CD4-positive, alpha-beta memory T cell (primary cell): Measurements from ENCODE around the gene PSD2. TPM values are rescaled to one million over a fixed set of nuclear protein-coding genes. Genes with fewer than 3 reads are reported as not detected.
A peak's percentile ranks its signal among the peaks of the same experiment; 100 is the strongest.

Source experiments
- CTCF ChIA-PET: fragments of 350-600 bp; sonication (Branson Sonifier 250); formaldehyde crosslinking; loops from one replicate; lab custom pipeline; 2021; ENCODE audit warnings: inconsistent platforms; ENCODE audit not compliant: partially characterized antibody; lab: Charles Lee
- POLR2A ChIA-PET: fragments of 350-600 bp; sonication (Branson Sonifier 250); formaldehyde crosslinking; loops from one replicate; lab custom pipeline; 2021; ENCODE audit not compliant: partially characterized antibody; lab: Charles Lee
- DNase-seq, 5 donors: peaks; one replicate each; pipeline versions ENCODE4 v3.0.0 to v3.0.0-alpha.2; 2020 to 2022; ENCODE audit warnings: mixed read lengths in 1 of 5
- H3K27ac ChIP-seq: one replicate; pipeline ENCODE4 v1.7.0; 2013; ENCODE audit warnings: low read depth, low read length
- H3K27me3 ChIP-seq: 2 replicates; pipeline ENCODE4 v1.7.0; 2013; ENCODE audit warnings: mild to moderate bottlenecking, low read length, moderate library complexity; ENCODE audit not compliant: insufficient read depth
- H3K36me3 ChIP-seq: 2 replicates; pipeline ENCODE4 v1.7.0; 2013; ENCODE audit warnings: mild to moderate bottlenecking, low read length, moderate library complexity; ENCODE audit not compliant: insufficient read depth
- H3K4me1 ChIP-seq: 2 replicates; pipeline ENCODE4 v1.7.0; 2013; ENCODE audit warnings: mild to moderate bottlenecking, low read length, moderate library complexity; ENCODE audit not compliant: insufficient read depth
- H3K4me3 ChIP-seq, 2 donors: one replicate each; pipeline ENCODE4 v1.7.0; 2013; ENCODE audit warnings: low read length in 2 of 2, mild to moderate bottlenecking in 1 of 2
- H3K9me3 ChIP-seq, 2 donors: one replicate each; pipeline ENCODE4 v1.7.0; 2013; ENCODE audit warnings: low read length in 2 of 2, control low read depth in 1 of 2; ENCODE audit not compliant: control insufficient read depth in 1 of 2
- H3K27ac Mint-ChIP-seq, 7 donors: one replicate each; pipeline ENCODE4 v1.8.0; 2020 to 2021; ENCODE audit warnings: mixed read lengths in 7 of 7, mild to moderate bottlenecking in 6 of 7, inconsistent platforms in 3 of 7, moderate library complexity in 3 of 7
- H3K27me3 Mint-ChIP-seq, 2 donors: one replicate each; pipeline ENCODE4 v1.8.0; 2020 to 2021; ENCODE audit warnings: mixed read lengths in 2 of 2
- H3K36me3 Mint-ChIP-seq, 2 donors: one replicate each; pipeline ENCODE4 v1.8.0; 2020 to 2021; ENCODE audit warnings: mixed read lengths in 2 of 2, inconsistent platforms in 1 of 2, mild to moderate bottlenecking in 1 of 2
- H3K4me1 Mint-ChIP-seq, 4 donors: one replicate each; pipeline ENCODE4 v1.8.0; 2020 to 2021; ENCODE audit warnings: mixed read lengths in 4 of 4, mild to moderate bottlenecking in 1 of 4
- H3K4me3 Mint-ChIP-seq, 8 donors: one replicate each; pipeline ENCODE4 v1.8.0; 2020 to 2021; ENCODE audit warnings: mixed read lengths in 8 of 8, mild to moderate bottlenecking in 7 of 8, moderate library complexity in 6 of 8, inconsistent platforms in 3 of 8
- H3K9me3 Mint-ChIP-seq, 8 donors: one replicate each; pipeline ENCODE4 v1.8.0; 2020 to 2021; ENCODE audit warnings: mixed read lengths in 8 of 8, mild to moderate bottlenecking in 5 of 8, inconsistent platforms in 3 of 8, moderate library complexity in 1 of 8
- intact Hi-C: fragments of 100-400 bp; cut with micrococcal nuclease; formaldehyde crosslinking; loops from one replicate; pipeline ENCODE4 v1.15.1; 2023
- polyA plus RNA-seq, 2 donors: library from polyadenylated mRNA; unstranded; fragments of 300-500 nt; fragmentation: Illumina TruSeq; gene quantifications; one replicate each; pipeline ENCODE4 v1.2.3, GENCODE V29; 2021
- total RNA-seq, 2 experiments: library from RNA; stranded (reverse); gene quantifications; one replicate each; pipeline ENCODE4 v1.2.3, GENCODE V29; 2021

The PSD2 gene
- total and polyA plus RNA-seq, 4 experiments from 2014 or later = not detected

DNA sequence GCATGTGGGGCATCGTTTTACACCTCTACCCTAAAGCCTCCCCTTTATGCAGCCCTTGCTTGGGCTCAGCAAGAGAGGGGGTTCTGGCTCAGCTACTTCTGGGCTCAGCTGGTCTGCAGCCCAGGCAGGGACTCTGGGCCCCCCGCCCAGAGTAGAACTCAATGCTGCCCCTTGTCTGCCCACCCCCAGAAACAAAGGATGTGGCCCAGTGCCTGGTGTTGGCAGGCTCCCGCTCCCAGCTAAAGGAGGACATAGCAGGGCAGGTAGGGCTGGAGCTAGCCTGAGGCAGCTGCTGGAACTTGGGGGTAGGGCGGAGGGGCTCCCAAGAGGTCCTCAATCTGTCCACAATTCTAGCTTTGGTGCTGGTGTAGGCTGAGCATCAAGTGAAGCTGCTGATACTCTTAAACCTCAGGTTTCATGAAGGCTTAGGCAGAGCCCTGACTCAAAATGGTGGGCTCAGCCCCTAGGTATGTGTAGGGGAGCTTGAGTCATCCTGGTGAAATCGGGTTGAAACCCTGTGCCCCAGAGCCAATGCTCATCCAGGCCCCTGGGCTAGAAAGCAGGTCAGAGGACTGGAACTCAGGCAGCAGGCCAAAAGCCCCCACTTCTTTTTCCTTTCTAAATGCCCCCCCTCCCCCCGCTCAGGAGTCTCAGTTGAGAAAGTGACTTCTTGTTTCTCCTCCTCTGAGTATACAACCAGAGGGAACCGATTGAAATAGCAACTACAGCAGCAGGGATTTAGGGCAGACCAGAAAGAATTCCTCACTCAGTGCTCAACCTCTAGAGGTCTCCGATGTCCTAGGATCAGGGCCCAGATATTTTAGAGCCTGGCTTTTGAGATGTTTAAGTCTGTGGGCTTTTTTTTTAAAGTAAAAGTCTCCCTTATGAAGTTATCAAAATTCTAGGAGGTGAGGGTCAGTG is 11.4 kb downstream of the PSD2 start:
- no peak overlapping the region for H3K27ac Mint-ChIP-seq
- CTCF ChIA-PET = interaction anchor here (1.2 to 2.7 kb wide), 2 partner anchors 20 to 349 kb away, joined by 3 to 9 read pairs; no protein-coding TSS in a partner anchor
- H3K4me1 Mint-ChIP-seq = no peaks in the 10 kb centered on the region

GRCh38 chr5:139807647-139808030 is 12.0 kb downstream of the PSD2 start:
- no peaks in the 10 kb centered on the region for H3K27me3 ChIP-seq
- no peaks in the 10 kb centered on the region for H3K4me1 Mint-ChIP-seq
- POLR2A ChIA-PET = no interaction called here
- CTCF ChIA-PET = interaction anchor here (2.7 kb wide), 1 partner anchor 20 kb away, joined by 9 read pairs; no protein-coding TSS in a partner anchor
- DNase-seq = no peak
- H3K36me3 ChIP-seq = no peaks in the 10 kb centered on the region
- H3K9me3 ChIP-seq = no peaks in the 10 kb centered on the region
- H3K36me3 Mint-ChIP-seq = no peaks in the 10 kb centered on the region
- H3K27ac Mint-ChIP-seq = no peak overlapping the region
- H3K27ac ChIP-seq = no peak overlapping the region
- H3K27me3 Mint-ChIP-seq = peaks cover 12 to 28% of the 10 kb centered on the region in 2 donors
- no peaks in the 10 kb centered on the region for H3K4me1 ChIP-seq
- no peak overlapping the region for H3K4me3 Mint-ChIP-seq
- H3K4me3 ChIP-seq = no peak overlapping the region
- H3K9me3 Mint-ChIP-seq = no peaks in the 10 kb centered on the region
- intact Hi-C loops = no loop called here

More for the DNA sequence above, 11.4 kb downstream of the PSD2 start:
- intact Hi-C loops = no loop called here
- Mint-ChIP-seq H3K27me3 (peaks cover 13 to 32% of the 10 kb centered on the region in 2 donors), H3K9me3 (no peaks in the 10 kb centered on the region), H3K36me3 (no peaks in the 10 kb centered on the region), H3K4me3 (no peak overlapping the region)
- no peaks in the 10 kb centered on the region for H3K4me1 ChIP-seq
- H3K27ac ChIP-seq = no peak overlapping the region
- H3K36me3 ChIP-seq = no peaks in the 10 kb centered on the region
- H3K9me3 ChIP-seq = no peaks in the 10 kb centered on the region
- no peaks in the 10 kb centered on the region for H3K27me3 ChIP-seq
- POLR2A ChIA-PET = no interaction called here
- no peak for DNase-seq
- H3K4me3 ChIP-seq = no peak overlapping the region

- ChIA-PET CTCF (no interaction called here), POLR2A (no interaction called here)
- H3K27me3 ChIP-seq = no peaks in the 10 kb centered on the region
- DNase-seq = peak in 2 of 5 donors; percentile 20 to 26
- no peaks in the 10 kb centered on the region for H3K36me3 ChIP-seq
- H3K4me1 Mint-ChIP-seq = no peaks in the 10 kb centered on the region
- H3K36me3 Mint-ChIP-seq = no peaks in the 10 kb centered on the region
- H3K9me3 Mint-ChIP-seq = no peaks in the 10 kb centered on the region
- H3K4me3 Mint-ChIP-seq = no peak overlapping the region
- H3K27ac ChIP-seq = no peak overlapping the region
- H3K27ac Mint-ChIP-seq = no peak overlapping the region
- no peaks in the 10 kb centered on the region for H3K4me1 ChIP-seq
- no peak overlapping the region for H3K4me3 ChIP-seq
- peaks cover 12 to 26% of the 10 kb centered on the region in 2 donors for H3K27me3 Mint-ChIP-seq
- H3K9me3 ChIP-seq = no peaks in the 10 kb centered on the region
- intact Hi-C loops = no loop called here
These were observed 13.1 kb downstream of the PSD2 start for GRCh38 chr5:139808481-139809330.

GRCh38 chr5:139809331-139809810 is 13.8 kb downstream of the PSD2 start:
- Mint-ChIP-seq H3K4me1 (no peaks in the 10 kb centered on the region), H3K4me3 (no peak overlapping the region), H3K36me3 (no peaks in the 10 kb centered on the region), H3K27ac (no peak overlapping the region), H3K9me3 (no peaks in the 10 kb centered on the region), H3K27me3 (peaks cover 8 to 26% of the 10 kb centered on the region in 2 donors)
- H3K27me3 ChIP-seq = no peaks in the 10 kb centered on the region
- H3K4me3 ChIP-seq = no peak overlapping the region
- H3K4me1 ChIP-seq = no peaks in the 10 kb centered on the region
- H3K9me3 ChIP-seq = no peaks in the 10 kb centered on the region
- no peak for DNase-seq
- intact Hi-C loops = no loop called here
- H3K27ac ChIP-seq = no peak overlapping the region
- ChIA-PET POLR2A (no interaction called here), CTCF (interaction anchor here (0.9 kb wide), 1 partner anchor 22 kb away, joined by 4 read pairs; no protein-coding TSS in a partner anchor)
- H3K36me3 ChIP-seq = no peaks in the 10 kb centered on the region

DNA sequence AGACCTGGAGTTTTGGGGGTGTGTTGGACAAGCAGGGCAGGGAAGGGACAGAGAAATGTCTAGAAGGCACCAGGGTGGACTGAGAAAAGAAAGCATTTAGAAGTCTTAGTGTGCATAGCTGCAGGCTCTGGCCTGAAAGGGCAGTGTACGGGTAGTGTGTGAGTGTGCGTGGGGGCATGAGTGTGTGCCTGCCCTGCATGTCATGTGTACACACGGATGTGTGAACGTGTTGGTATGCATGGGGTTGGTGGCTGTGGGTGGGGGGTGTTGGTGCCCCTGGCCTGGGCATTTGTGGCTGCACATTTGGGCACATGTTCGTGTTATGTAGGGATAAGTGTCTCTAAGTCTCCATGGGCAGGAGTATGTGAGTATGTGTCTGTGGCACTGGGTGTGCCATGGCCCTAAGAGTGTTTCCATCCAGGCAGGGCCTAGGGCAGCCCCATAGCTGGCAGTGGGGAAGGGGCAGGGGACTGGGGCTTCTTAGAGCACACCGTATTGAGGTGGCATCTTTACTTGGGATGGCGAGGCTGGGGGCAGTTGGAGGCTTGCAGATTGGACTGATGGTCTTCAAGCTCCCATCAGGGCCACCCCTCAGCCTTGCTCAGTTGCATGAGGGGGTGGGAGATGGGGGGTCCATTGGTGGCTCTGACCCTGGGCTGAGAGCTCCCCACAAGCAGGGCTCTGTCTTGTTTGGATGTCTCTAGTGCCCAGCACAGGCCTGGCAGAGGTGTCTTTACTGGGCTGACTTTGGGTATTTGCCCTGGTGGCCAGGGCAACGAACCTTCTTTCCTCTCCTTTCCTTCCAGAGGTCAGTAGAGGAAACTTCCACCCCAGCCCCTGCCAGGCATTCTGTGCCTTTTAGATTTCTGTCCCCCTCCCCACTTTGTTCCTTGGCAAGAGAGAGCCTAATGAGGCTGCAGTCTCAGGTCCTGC is 15.0 kb downstream of the PSD2 start:
- H3K4me3 ChIP-seq = no peak overlapping the region
- Mint-ChIP-seq H3K9me3 (no peaks in the 10 kb centered on the region), H3K36me3 (no peaks in the 10 kb centered on the region), H3K4me1 (no peaks in the 10 kb centered on the region), H3K4me3 (no peak overlapping the region), H3K27ac (no peak overlapping the region), H3K27me3 (peaks cover 10 to 20% of the 10 kb centered on the region in 2 donors)
- no peaks in the 10 kb centered on the region for H3K4me1 ChIP-seq
- H3K36me3 ChIP-seq = no peaks in the 10 kb centered on the region
- no peak for DNase-seq
- no peaks in the 10 kb centered on the region for H3K9me3 ChIP-seq
- ChIA-PET POLR2A (no interaction called here), CTCF (no interaction called here)
- intact Hi-C loops = no loop called here
- no peaks in the 10 kb centered on the region for H3K27me3 ChIP-seq
- no peak overlapping the region for H3K27ac ChIP-seq

- no peak overlapping the region for H3K27ac Mint-ChIP-seq
- ChIA-PET POLR2A (no interaction called here), CTCF (no interaction called here)
- no peaks in the 10 kb centered on the region for H3K4me1 Mint-ChIP-seq
- Histone ChIP-seq H3K4me1 (no peaks in the 10 kb centered on the region), H3K27me3 (no peaks in the 10 kb centered on the region), H3K36me3 (no peaks in the 10 kb centered on the region), H3K9me3 (no peaks in the 10 kb centered on the region), H3K27ac (no peak overlapping the region), H3K4me3 (no peak overlapping the region)
- no peaks in the 10 kb centered on the region for H3K36me3 Mint-ChIP-seq
- H3K4me3 Mint-ChIP-seq = no peak overlapping the region
- intact Hi-C loops = no loop called here
- H3K27me3 Mint-ChIP-seq = peaks cover 10 to 18% of the 10 kb centered on the region in 2 donors
- no peaks in the 10 kb centered on the region for H3K9me3 Mint-ChIP-seq
- DNase-seq = no peak
These were observed 15.6 kb downstream of the PSD2 start for GRCh38 chr5:139811274-139811607.
